BLaER1 treated with 17β-estradiol and CSF1 and Interleukin-3, amounts not matched to agents 10 nM and 100 nM (cell line): ENCODE results near the gene SETD5.

Experiments used
- H3K27ac ChIP-seq, 11 experiments: shearing (Covaris generic); formaldehyde crosslinking; 2 replicates each; pipeline ENCODE4 v1.8.1; 2022
- H3K27me3 ChIP-seq, 11 experiments: shearing (Covaris generic); formaldehyde crosslinking; 2 replicates each; pipeline ENCODE4 v1.8.1; 2022
- H3K36me3 ChIP-seq, 11 experiments: shearing (Covaris generic); formaldehyde crosslinking; 2 replicates each; pipeline ENCODE4 v1.8.1; 2022
- H3K4me1 ChIP-seq, 10 experiments: shearing (Covaris generic); formaldehyde crosslinking; 2 replicates each; pipeline ENCODE4 v1.8.1; 2022
- H3K4me2 ChIP-seq, 11 experiments: shearing (Covaris generic); formaldehyde crosslinking; 2 replicates each; pipeline ENCODE4 v1.8.1; 2022
- H3K4me3 ChIP-seq, 10 experiments: shearing (Covaris generic); formaldehyde crosslinking; 2 replicates each; pipeline ENCODE4 v1.8.1; 2022
- H3K9ac ChIP-seq, 11 experiments: shearing (Covaris generic); formaldehyde crosslinking; 2 replicates each; pipeline ENCODE4 v1.8.1; 2022
- H3K9me3 ChIP-seq, 11 experiments: shearing (Covaris generic); formaldehyde crosslinking; replicated peaks in 1 of 11; 2 replicates each; pipeline ENCODE4 v1.8.1; 2022
- H4K20me1 ChIP-seq, 11 experiments: shearing (Covaris generic); formaldehyde crosslinking; 2 replicates each; pipeline ENCODE4 v1.8.1; 2022
- Cebpa-rat ChIP-seq, 11 experiments: shearing (Covaris generic); IDR thresholded peaks; 2 replicates each; pipeline ENCODE4 v1.8.1; 2022

The SETD5 gene

DNA sequence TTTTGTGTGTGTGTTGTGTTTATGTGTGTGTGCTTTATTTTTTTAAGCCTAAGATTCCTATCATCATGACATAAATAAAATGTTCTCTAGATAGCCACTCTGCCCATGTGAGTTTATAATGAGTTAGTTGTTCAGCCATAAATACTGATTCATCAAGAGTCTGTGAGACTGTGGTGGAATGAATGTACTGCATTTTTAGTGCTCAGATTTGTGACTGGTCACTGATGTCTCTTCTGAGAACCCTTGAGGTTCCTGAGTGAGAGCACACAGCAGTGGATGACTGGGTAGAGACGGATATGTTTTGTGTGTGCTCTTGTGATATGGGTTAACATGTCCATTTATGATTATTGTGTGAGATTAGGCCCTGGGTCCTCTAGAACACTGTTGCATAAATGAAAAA, 51.2 kb downstream of the SETD5 start:
- no peaks in the 10 kb centered on the region; a peak in 1 of 20 replicates for H3K4me1 ChIP-seq
- no peak for TF ChIP-seq Cebpa-rat (IDR thresholded peaks at IDR 0.05)
- no peaks in the 10 kb centered on the region for H3K27me3 ChIP-seq
- no peak overlapping the region for H3K27ac ChIP-seq
- H3K9me3 ChIP-seq: no peaks in the 10 kb centered on the region
- no peak overlapping the region for H3K4me2 ChIP-seq
- no peak overlapping the region for H3K4me3 ChIP-seq
- H3K9ac ChIP-seq: no peak overlapping the region
- H4K20me1 ChIP-seq: peaks cover 16 to 80% (median 48%) of the 10 kb centered on the region in 11 experiments; a peak in 20 of 22 replicates
- H3K36me3 ChIP-seq: peaks cover 99 to 100% (median 100%) of the 10 kb centered on the region in 11 experiments

DNA sequence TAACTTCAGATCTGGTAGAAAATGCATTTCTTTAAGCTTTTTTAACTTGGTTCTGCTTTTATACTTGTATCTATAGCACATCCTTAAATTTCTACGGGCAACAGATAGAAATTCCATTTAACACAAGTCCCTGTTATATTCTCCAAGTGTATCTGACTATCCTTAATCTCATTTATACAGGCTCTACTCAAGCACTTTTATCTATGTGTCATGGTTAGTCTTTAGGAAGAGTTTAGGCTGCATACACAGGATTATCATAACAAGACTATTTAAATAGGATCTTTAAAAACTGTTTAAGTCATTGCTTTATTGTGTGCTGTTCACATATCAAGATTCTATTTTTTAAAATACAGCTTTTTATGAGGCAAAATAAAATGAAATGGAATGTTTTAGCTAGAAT, 52.7 kb downstream of the SETD5 start:
- Histone ChIP-seq H3K27me3 (no peaks in the 10 kb centered on the region), H3K9ac (no peak overlapping the region), H4K20me1 (peaks cover 16 to 83% (median 44%) of the 10 kb centered on the region in 11 experiments; a peak in 20 of 22 replicates), H3K4me2 (no peak overlapping the region), H3K9me3 (no peaks in the 10 kb centered on the region), H3K4me1 (no peaks in the 10 kb centered on the region; a peak in 1 of 20 replicates), H3K36me3 (peaks cover 99 to 100% (median 100%) of the 10 kb centered on the region in 11 experiments), H3K4me3 (no peak overlapping the region), H3K27ac (no peak overlapping the region)
- no peak for TF ChIP-seq Cebpa-rat (IDR thresholded peaks at IDR 0.05)

DNA sequence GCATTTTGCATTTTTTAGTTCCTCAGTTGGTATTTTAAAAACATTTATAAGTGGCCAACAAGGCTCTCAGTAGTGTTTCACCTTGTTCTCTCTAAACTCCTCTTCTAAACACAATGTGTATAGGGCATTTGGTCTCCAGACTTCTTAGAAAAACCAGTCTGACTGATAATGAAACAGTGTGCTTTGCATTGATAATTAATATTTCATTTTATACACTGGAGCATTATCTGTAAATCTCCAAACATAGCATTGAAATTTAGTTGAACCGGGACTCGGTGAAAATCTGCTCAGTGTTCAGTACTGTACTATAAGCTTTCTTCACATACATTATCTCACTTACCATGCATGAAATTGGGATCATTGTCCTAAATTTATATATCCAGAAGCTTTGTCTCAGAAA, 53.6 kb downstream of the SETD5 start:
- Histone ChIP-seq H3K27ac (no peak overlapping the region), H3K4me1 (no peaks in the 10 kb centered on the region; a peak in 1 of 20 replicates), H3K27me3 (no peaks in the 10 kb centered on the region), H3K4me3 (no peak overlapping the region), H3K9me3 (no peaks in the 10 kb centered on the region), H4K20me1 (peaks cover 16 to 86% (median 44%) of the 10 kb centered on the region in 11 experiments; a peak in 20 of 22 replicates), H3K9ac (no peak overlapping the region), H3K4me2 (no peak overlapping the region), H3K36me3 (peaks cover 98 to 100% (median 100%) of the 10 kb centered on the region in 11 experiments)
- TF ChIP-seq Cebpa-rat (IDR thresholded peaks at IDR 0.05): no peak

DNA sequence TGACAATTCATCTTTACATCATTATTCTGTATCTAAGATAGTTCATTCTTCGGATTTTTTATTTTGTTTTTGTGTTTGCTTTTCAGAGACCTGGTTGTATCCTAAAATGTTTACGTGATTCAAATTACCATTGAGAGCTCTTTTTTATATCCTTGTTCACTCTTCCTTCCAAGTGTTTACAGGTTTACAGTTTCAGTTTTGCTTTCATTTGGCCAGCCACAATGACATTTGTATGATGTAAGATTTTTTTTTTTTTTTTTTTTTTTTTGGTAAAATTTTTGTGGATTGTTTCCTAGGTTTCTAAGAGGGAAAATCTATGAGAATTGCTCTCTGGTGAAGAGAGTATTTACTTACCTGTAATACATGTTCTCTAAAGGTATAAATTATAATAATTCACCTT, 55.0 kb downstream of the SETD5 start:
- H3K9ac ChIP-seq: no peak overlapping the region
- H3K4me2 ChIP-seq: no peak overlapping the region

DNA sequence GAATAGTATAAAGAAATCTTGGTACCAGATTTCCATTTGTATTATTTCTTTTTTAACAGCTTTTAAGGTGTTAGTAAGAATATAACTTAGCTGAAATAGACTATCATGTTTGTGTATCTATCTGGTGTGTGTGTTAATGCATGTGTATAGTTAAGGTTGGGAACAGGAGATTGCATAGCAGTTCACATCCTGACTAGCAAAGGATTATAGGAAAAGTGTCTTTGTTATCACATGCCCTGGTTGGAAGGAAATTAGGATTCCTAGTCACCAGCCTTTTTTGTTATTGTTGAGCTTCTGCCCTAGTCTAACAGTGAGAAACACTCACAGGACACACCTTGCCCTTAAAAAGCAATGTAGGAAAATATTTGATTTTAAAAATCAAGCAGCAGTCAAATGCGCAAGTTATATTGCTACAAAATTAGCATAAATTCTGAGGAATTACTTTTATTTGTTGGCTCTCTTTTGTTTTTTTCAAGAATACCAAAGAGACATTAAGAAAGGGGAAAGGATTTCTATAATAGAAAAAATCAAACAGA, 58.2 kb downstream of the SETD5 start:
- Histone ChIP-seq H3K27me3 (no peaks in the 10 kb centered on the region), H3K4me2 (no peak overlapping the region), H3K36me3 (peaks cover 90 to 100% (median 97%) of the 10 kb centered on the region in 11 experiments), H3K4me1 (no peaks in the 10 kb centered on the region; a peak in 1 of 20 replicates), H3K4me3 (no peak overlapping the region), H3K27ac (no peak overlapping the region), H4K20me1 (peaks cover 9 to 76% (median 23%) of the 10 kb centered on the region in 11 experiments; a peak in 21 of 22 replicates), H3K9me3 (no peaks in the 10 kb centered on the region), H3K9ac (no peak overlapping the region)
- no peak for TF ChIP-seq Cebpa-rat (IDR thresholded peaks at IDR 0.05)

More for the DNA sequence above, 55.0 kb downstream of the SETD5 start:
- Histone ChIP-seq H3K4me3 (no peak overlapping the region), H3K36me3 (peaks cover 97 to 100% (median 100%) of the 10 kb centered on the region in 11 experiments), H3K9me3 (no peaks in the 10 kb centered on the region), H3K27me3 (no peaks in the 10 kb centered on the region), H3K4me1 (no peaks in the 10 kb centered on the region; a peak in 1 of 20 replicates), H4K20me1 (peaks cover 16 to 95% (median 42%) of the 10 kb centered on the region in 11 experiments; a peak in 20 of 22 replicates), H3K27ac (no peak overlapping the region)
- TF ChIP-seq Cebpa-rat (IDR thresholded peaks at IDR 0.05): no peak

DNA sequence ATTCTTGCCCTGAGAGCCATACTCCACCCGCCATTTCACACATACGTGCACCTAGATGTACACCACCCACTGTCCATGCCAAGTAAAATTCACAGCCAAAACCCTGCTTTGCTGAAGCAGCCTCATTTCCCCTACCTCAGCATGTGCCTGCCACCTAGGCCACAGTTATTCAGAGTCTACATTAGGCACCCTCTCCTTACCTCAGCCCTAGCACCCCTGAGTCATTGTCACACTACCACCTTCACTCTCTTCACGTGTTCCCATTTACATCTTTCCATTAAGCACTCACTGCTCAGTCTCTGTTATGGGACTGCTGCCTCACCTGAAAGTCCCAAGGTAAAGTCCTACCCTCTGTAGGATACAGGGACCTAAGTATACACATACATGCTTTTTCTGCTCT, 70.0 kb downstream of the SETD5 start:
- Histone ChIP-seq H3K9ac (no peak overlapping the region), H3K27ac (no peak overlapping the region), H3K36me3 (peaks cover 99 to 100% (median 100%) of the 10 kb centered on the region in 11 experiments), H3K4me2 (no peak overlapping the region), H3K4me3 (no peak overlapping the region), H3K4me1 (no peaks in the 10 kb centered on the region), H4K20me1 (peaks cover 6 to 86% (median 48%) of the 10 kb centered on the region in 11 experiments; a peak in 19 of 22 replicates), H3K27me3 (no peaks in the 10 kb centered on the region), H3K9me3 (no peaks in the 10 kb centered on the region)
- no peak for TF ChIP-seq Cebpa-rat (IDR thresholded peaks at IDR 0.05)

DNA sequence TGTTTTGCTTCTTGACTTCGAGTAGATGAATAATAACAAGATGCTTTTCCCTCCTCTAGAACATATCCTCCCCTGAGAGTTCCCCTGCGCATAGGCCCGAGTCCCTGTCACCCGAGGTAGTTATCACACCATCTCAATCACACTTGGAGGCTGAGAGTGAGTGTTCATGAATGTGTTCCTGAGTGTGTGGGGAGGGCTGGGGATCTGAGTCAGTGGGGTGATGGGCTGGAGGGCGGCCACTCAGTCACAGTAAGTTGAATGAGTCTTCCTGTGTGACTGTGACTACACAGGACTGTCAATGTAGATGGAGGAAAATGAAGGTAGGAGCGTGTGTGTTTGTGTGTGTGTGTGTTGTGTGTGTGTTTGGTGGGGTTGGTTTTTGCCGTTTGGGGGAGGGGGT, 71.0 kb downstream of the SETD5 start:
- no peak overlapping the region for H3K4me2 ChIP-seq
- no peaks in the 10 kb centered on the region for H3K9me3 ChIP-seq
- peaks cover 12 to 89% (median 56%) of the 10 kb centered on the region in 11 experiments; a peak in 20 of 22 replicates for H4K20me1 ChIP-seq
- H3K36me3 ChIP-seq: peaks cover 99 to 100% (median 100%) of the 10 kb centered on the region in 11 experiments
- H3K27me3 ChIP-seq: no peaks in the 10 kb centered on the region
- H3K4me3 ChIP-seq: no peak overlapping the region
- no peak for TF ChIP-seq Cebpa-rat (IDR thresholded peaks at IDR 0.05)
- no peak overlapping the region for H3K27ac ChIP-seq
- no peak overlapping the region for H3K9ac ChIP-seq
- H3K4me1 ChIP-seq: no peaks in the 10 kb centered on the region

DNA sequence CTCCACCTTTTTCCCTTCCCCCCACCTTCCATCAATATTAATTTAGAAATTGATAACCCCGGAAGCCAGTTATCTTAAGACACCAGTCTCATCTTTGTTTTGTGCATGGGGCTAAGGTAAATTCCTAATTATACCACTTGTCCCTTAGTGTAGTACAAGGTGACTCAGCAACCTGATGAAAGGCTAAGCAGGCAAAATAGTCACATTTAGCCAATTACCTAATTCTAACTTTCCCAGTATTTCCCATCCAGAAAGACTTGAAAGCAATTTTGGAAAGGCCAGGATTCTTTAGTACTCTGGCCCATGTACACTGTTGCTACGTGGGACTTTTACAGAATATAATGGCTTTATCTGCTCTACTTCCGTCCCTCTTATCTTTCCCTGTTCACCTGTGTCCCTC, 72.6 kb downstream of the SETD5 start:
- Histone ChIP-seq H3K27me3 (no peaks in the 10 kb centered on the region), H3K9me3 (no peaks in the 10 kb centered on the region), H4K20me1 (peaks cover 12 to 89% (median 57%) of the 10 kb centered on the region in 11 experiments; a peak in 20 of 22 replicates), H3K4me3 (no peak overlapping the region), H3K9ac (no peak overlapping the region), H3K27ac (no peak overlapping the region), H3K4me1 (no peaks in the 10 kb centered on the region), H3K4me2 (no peak overlapping the region), H3K36me3 (peaks cover 99 to 100% (median 100%) of the 10 kb centered on the region in 11 experiments)
- no peak for TF ChIP-seq Cebpa-rat (IDR thresholded peaks at IDR 0.05)

DNA sequence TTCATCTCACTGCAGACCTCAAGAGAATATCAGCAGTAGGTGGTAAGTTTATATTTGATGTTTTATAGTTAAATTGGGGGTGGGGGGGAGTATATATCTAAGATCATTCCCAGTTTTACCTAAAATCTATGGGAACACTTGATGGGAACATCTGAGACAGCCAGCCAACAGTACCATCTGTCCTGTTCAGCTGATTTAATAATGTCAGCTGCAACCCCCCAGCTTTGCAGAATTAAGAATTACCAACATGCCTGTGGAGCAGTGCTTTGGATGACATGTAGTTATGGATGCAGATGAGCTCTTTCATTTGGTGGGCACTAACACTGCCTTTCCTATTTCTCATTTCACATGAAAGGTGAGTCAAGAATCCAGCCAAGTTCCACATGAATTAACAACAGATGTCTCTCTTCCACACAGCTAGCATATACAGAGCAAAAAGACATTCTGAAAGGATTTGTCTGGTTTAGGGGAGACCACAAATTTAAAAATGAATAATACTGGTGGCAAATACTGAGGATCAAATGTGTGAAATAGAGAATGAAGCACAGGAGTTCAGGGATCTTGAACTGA, 76.2 kb downstream of the SETD5 start:
- Histone ChIP-seq H3K9me3 (no peaks in the 10 kb centered on the region), H4K20me1 (peaks cover 12 to 82% (median 51%) of the 10 kb centered on the region in 11 experiments; a peak in 20 of 22 replicates), H3K36me3 (peaks cover 98 to 100% (median 98%) of the 10 kb centered on the region in 11 experiments), H3K4me2 (no peak overlapping the region), H3K27ac (no peak overlapping the region), H3K4me1 (no peaks in the 10 kb centered on the region), H3K4me3 (no peak overlapping the region), H3K27me3 (no peaks in the 10 kb centered on the region), H3K9ac (no peak overlapping the region)
- no peak for TF ChIP-seq Cebpa-rat (IDR thresholded peaks at IDR 0.05)
